HAP-1 (cell line): ENCODE data around the gene SCRN2.

Experiments used
- DNase-seq, 2 experiments: peaks; one replicate each; pipeline ENCODE4 v3.0.0-alpha.2; 2016 to 2020; ENCODE audit warnings: low spot score in 2 of 2
- H3K27me3 ChIP-seq: fragments of 250-450 bp; sonication (Bioruptor Pico); 2 replicates; pipeline ENCODE4 v1.5.1; 2020; ENCODE audit warnings: low read depth, mild to moderate bottlenecking, moderate library complexity
- H3K36me3 ChIP-seq: fragments of 250-450 bp; sonication (Bioruptor Pico); replicated peaks from 2 replicates; pipeline ENCODE4 v1.5.1; 2020; ENCODE audit warnings: mild to moderate bottlenecking
- H3K4me1 ChIP-seq: fragments of 250-450 bp; sonication (Bioruptor Pico); 2 replicates; pipeline ENCODE4 v1.5.1; 2020; ENCODE audit warnings: mild to moderate bottlenecking
- H3K4me3 ChIP-seq: fragments of 250-450 bp; sonication (Bioruptor Pico); 2 replicates; pipeline ENCODE4 v1.5.1; 2020; ENCODE audit warnings: mild to moderate bottlenecking, moderate library complexity
- H3K9me3 ChIP-seq: fragments of 250-450 bp; sonication (Bioruptor Pico); 2 replicates; pipeline ENCODE4 v1.5.1; 2020; ENCODE audit warnings: mild to moderate bottlenecking, moderate library complexity
- in situ Hi-C: fragments of 300-500 bp; cut with MboI; formaldehyde crosslinking; loops from 3 replicates; pipeline ENCODE4 v1.14.3; 2020; ENCODE audit warnings: low sequenced_read_pairs, inconsistent platforms, mixed read lengths

The SCRN2 gene

GRCh38 chr17:47830396-47831002, 10.6 kb downstream of the SCRN2 start:
- no peaks in the 10 kb centered on the region for H3K27me3 ChIP-seq
- in situ Hi-C loops, result no loop called here
- H3K4me1 ChIP-seq, result no peaks in the 10 kb centered on the region; the same call in 1 of the 2 replicates
- peak overlapping the region; percentile 74 for H3K4me3 ChIP-seq
- DNase-seq, result no peak
- peaks cover 26% of the 10 kb centered on the region for H3K36me3 ChIP-seq
- H3K9me3 ChIP-seq, result no peaks in the 10 kb centered on the region

GRCh38 chr17:47829870-47830269, 11.2 kb downstream of the SCRN2 start:
- H3K9me3 ChIP-seq, result no peaks in the 10 kb centered on the region
- no peak for DNase-seq
- in situ Hi-C loops, result no loop called here
- no peak overlapping the region for H3K4me3 ChIP-seq
- no peaks in the 10 kb centered on the region for H3K27me3 ChIP-seq
- peaks cover 31% of the 10 kb centered on the region for H3K36me3 ChIP-seq
- H3K4me1 ChIP-seq, result no peaks in the 10 kb centered on the region; the same call in 1 of the 2 replicates

- no peaks in the 10 kb centered on the region for H3K9me3 ChIP-seq
- H3K4me3 ChIP-seq, result no peak overlapping the region
- H3K36me3 ChIP-seq, result peaks cover 34% of the 10 kb centered on the region
- H3K4me1 ChIP-seq, result peaks cover 4% of the 10 kb centered on the region; the same call in 1 of the 2 replicates
- no peak for DNase-seq
- in situ Hi-C loops, result no loop called here
- no peaks in the 10 kb centered on the region for H3K27me3 ChIP-seq
These were observed 17.6 kb downstream of the SCRN2 start for GRCh38 chr17:47823519-47823918.

- Histone ChIP-seq H3K4me1 (peaks cover 4% of the 10 kb centered on the region; the same call in 1 of the 2 replicates), H3K27me3 (no peaks in the 10 kb centered on the region), H3K9me3 (no peaks in the 10 kb centered on the region), H3K4me3 (no peak overlapping the region), H3K36me3 (peaks cover 29% of the 10 kb centered on the region)
- no peak for DNase-seq
- in situ Hi-C loops, result no loop called here
These were observed 18.3 kb downstream of the SCRN2 start for GRCh38 chr17:47822785-47823184.

- Histone ChIP-seq H3K4me3 (peak within 1 kb of the TSS; percentile 53), H3K27me3 (no peaks in the 10 kb centered on the region), H3K9me3 (no peaks in the 10 kb centered on the region), H3K4me1 (peaks cover 4% of the 10 kb centered on the region; the same call in 1 of the 2 replicates), H3K36me3 (peaks cover 20% of the 10 kb centered on the region)
- peak; percentile 61 to 84 for DNase-seq
- in situ Hi-C loops, result no loop called here
These were observed 19.4 kb downstream of the SCRN2 start, which contains the start of gene OSBPL7 for GRCh38 chr17:47821424-47822391. OSBPL7 (minus strand) TSS chr17:47821794; CDS start chr17:47820278, 1,516 bp downstream.

GRCh38 chr17:47821031-47821423, 20.0 kb downstream of the SCRN2 start:
- Histone ChIP-seq H3K36me3 (peaks cover 14% of the 10 kb centered on the region), H3K4me3 (peak overlapping the region; percentile 53), H3K4me1 (peaks cover 4% of the 10 kb centered on the region; the same call in 1 of the 2 replicates), H3K27me3 (no peaks in the 10 kb centered on the region), H3K9me3 (no peaks in the 10 kb centered on the region)
- no peak for DNase-seq
- in situ Hi-C loops, result no loop called here

GRCh38 chr17:47820033-47820789, 20.9 kb downstream of the SCRN2 start:
- Histone ChIP-seq H3K4me3 (no peak overlapping the region), H3K4me1 (peaks cover 4% of the 10 kb centered on the region; the same call in 1 of the 2 replicates), H3K36me3 (peaks cover 8% of the 10 kb centered on the region), H3K9me3 (no peaks in the 10 kb centered on the region), H3K27me3 (no peaks in the 10 kb centered on the region)
- DNase-seq, result no peak
- in situ Hi-C loops, result no loop called here

- peaks cover 4% of the 10 kb centered on the region; the same call in 1 of the 2 replicates for H3K4me1 ChIP-seq
- H3K27me3 ChIP-seq, result no peaks in the 10 kb centered on the region
- H3K4me3 ChIP-seq, result no peak overlapping the region
- no peaks in the 10 kb centered on the region for H3K9me3 ChIP-seq
- H3K36me3 ChIP-seq, result peaks cover 5% of the 10 kb centered on the region; the same call in 1 of the 2 replicates
- DNase-seq, result no peak
- in situ Hi-C loops, result no loop called here
These were observed 21.6 kb downstream of the SCRN2 start for GRCh38 chr17:47819475-47819874.

- H3K9me3 ChIP-seq, result no peaks in the 10 kb centered on the region
- H3K36me3 ChIP-seq, result no peaks in the 10 kb centered on the region
- H3K4me1 ChIP-seq, result peaks cover 4% of the 10 kb centered on the region; the same call in 1 of the 2 replicates
- in situ Hi-C loops, result no loop called here
- H3K4me3 ChIP-seq, result no peak overlapping the region
- no peak for DNase-seq
- no peaks in the 10 kb centered on the region for H3K27me3 ChIP-seq
These were observed 22.9 kb downstream of the SCRN2 start for GRCh38 chr17:47818002-47818695.

GRCh38 chr17:47816947-47817346, 24.1 kb downstream of the SCRN2 start:
- DNase-seq, result no peak
- H3K27me3 ChIP-seq, result no peaks in the 10 kb centered on the region
- H3K4me1 ChIP-seq, result peaks cover under 1% of the 10 kb centered on the region; the same call in 1 of the 2 replicates
- no peak overlapping the region for H3K4me3 ChIP-seq
- no peaks in the 10 kb centered on the region for H3K9me3 ChIP-seq
- in situ Hi-C loops, result no loop called here
- H3K36me3 ChIP-seq, result no peaks in the 10 kb centered on the region

- in situ Hi-C loops, result no loop called here
These were observed 24.9 kb downstream of the SCRN2 start for GRCh38 chr17:47816111-47816735.

GRCh38 chr17:47815106-47815918, 25.8 kb downstream of the SCRN2 start:
- no peaks in the 10 kb centered on the region for H3K27me3 ChIP-seq
- no peak for DNase-seq
- H3K36me3 ChIP-seq, result no peaks in the 10 kb centered on the region
- in situ Hi-C loops, result no loop called here
- no peaks in the 10 kb centered on the region for H3K4me1 ChIP-seq
- H3K9me3 ChIP-seq, result no peaks in the 10 kb centered on the region
- H3K4me3 ChIP-seq, result no peak overlapping the region

More at GRCh38 chr17:47816111-47816735, 24.9 kb downstream of the SCRN2 start:
- Histone ChIP-seq H3K36me3 (no peaks in the 10 kb centered on the region), H3K4me1 (no peaks in the 10 kb centered on the region), H3K9me3 (no peaks in the 10 kb centered on the region), H3K4me3 (no peak overlapping the region), H3K27me3 (no peaks in the 10 kb centered on the region)
- DNase-seq, result no peak
